ENCODE results near the gene AIF1L. TPM values are rescaled to one million over a fixed set of nuclear protein-coding genes. Genes with fewer than 3 reads are reported as not detected.
"Not testable (repeated sequence)": the region's sequence is repeated elsewhere in the genome, so short reads cannot be mapped to it uniquely, and the experiment has no call there.

AIF1L gene
- polyA plus RNA-seq, 1 donor, result 7.5 TPM

DNA sequence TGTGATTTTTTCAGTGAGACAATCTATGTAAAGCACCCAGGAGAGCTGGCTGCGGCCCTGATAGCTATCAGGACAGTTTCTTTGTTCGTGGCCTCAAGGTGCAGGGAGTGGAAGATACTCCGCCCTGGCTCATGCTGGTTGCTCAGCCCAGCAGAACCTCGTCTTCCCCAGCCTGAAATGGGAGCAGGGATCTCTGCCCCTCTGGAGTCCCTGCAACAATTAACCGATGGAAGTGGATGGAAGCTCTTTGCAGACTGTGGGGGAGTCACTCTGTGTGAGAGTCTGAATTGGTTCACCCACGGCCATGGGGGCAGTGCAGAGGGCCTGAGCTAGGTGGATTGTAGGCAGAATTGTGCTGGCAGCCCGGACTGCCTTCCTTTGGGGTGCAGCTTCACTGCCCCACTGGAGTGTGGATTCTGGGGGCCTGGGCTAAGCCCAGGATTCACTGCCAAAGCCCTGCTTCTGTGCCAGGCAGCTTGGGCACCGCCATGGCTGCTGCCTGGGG is 2.8 kb downstream of the AIF1L start:
- DNase-seq, result no peak
- Histone ChIP-seq H3K9me3 (ENCODE audit: control insufficient read depth, low read depth, low read length) (no peaks in the 10 kb centered on the region), H3K36me3 (ENCODE audit: control insufficient read depth, insufficient read depth, low read length) (no peaks in the 10 kb centered on the region), H3K4me1 (ENCODE audit: control insufficient read depth, insufficient read depth, low read length) (peaks cover 4% of the 10 kb centered on the region), H3K27ac (ENCODE audit: low read length) (no peak overlapping the region), H3K27me3 (ENCODE audit: control insufficient read depth, insufficient read depth, low read length) (peaks cover 42% of the 10 kb centered on the region), H3K4me3 (ENCODE audit: low read length) (no peak overlapping the region)
- WGBS (ENCODE audit: insufficient coverage, low lambda C conversion rate), result no CpG with 5 or more reads among the region's 8 CpGs

DNA sequence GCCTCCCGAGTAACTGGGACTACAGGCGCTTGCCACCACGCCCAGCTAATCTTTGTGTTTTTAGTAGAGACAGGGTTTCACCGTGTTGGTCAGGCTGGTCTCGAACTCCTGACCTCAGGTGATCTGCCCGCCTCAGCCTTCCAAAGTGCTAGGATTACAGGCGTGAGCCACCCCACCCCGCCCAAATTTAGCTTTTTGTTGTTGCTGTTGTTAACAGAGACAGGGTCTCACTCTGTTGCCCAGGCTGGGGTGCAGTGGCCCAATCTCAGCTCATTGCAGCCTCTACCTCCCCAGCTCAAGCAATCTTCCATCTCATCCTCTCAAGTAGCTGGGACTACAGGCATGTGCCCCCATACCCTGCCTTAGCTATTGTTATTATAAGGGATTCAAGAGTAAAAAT is 3.5 kb downstream of the AIF1L start:
- H3K27ac ChIP-seq (ENCODE audit: low read length), result not testable (repeated sequence)
- no CpG with 5 or more reads among the region's 8 CpGs for WGBS (ENCODE audit: insufficient coverage, low lambda C conversion rate)
- peaks cover 35% of the 10 kb centered on the region for H3K27me3 ChIP-seq (ENCODE audit: control insufficient read depth, insufficient read depth, low read length)

DNA sequence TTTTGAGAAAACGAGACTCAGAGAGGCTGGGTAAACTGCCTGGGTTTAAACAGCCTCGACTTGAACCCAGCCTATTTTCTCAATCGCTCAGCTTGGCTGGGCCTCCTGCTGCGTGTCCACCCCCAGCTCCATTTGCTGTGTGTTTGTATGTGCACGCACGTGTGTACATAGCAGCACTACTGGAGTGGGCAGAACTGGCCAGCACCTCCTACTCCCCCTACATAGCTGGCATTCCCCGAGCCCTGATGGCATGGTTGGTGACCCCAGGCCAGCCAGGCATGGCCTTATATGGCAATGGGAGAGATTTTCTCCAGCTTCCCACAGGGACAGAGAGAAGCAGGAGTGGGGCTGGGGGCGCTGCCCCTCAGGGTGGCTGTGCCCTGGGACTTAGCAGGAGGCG is 4.1 kb downstream of the AIF1L start:
- Histone ChIP-seq H3K9me3 (ENCODE audit: control insufficient read depth, low read depth, low read length) (no peaks in the 10 kb centered on the region), H3K4me3 (ENCODE audit: low read length) (no peak overlapping the region), H3K4me1 (ENCODE audit: control insufficient read depth, insufficient read depth, low read length) (peaks cover 4% of the 10 kb centered on the region), H3K36me3 (ENCODE audit: control insufficient read depth, insufficient read depth, low read length) (no peaks in the 10 kb centered on the region), H3K27ac (ENCODE audit: low read length) (no peak overlapping the region), H3K27me3 (ENCODE audit: control insufficient read depth, insufficient read depth, low read length) (peaks cover 30% of the 10 kb centered on the region)
- no CpG with 5 or more reads among the region's 9 CpGs for WGBS (ENCODE audit: insufficient coverage, low lambda C conversion rate)
- no peak for DNase-seq

More for the DNA sequence above, 3.5 kb downstream of the AIF1L start:
- not testable (repeated sequence) for DNase-seq; H3K9me3 ChIP-seq (ENCODE audit: control insufficient read depth, low read depth, low read length); H3K36me3 ChIP-seq (ENCODE audit: control insufficient read depth, insufficient read depth, low read length); H3K4me3 ChIP-seq (ENCODE audit: low read length); H3K4me1 ChIP-seq (ENCODE audit: control insufficient read depth, insufficient read depth, low read length)

DNA sequence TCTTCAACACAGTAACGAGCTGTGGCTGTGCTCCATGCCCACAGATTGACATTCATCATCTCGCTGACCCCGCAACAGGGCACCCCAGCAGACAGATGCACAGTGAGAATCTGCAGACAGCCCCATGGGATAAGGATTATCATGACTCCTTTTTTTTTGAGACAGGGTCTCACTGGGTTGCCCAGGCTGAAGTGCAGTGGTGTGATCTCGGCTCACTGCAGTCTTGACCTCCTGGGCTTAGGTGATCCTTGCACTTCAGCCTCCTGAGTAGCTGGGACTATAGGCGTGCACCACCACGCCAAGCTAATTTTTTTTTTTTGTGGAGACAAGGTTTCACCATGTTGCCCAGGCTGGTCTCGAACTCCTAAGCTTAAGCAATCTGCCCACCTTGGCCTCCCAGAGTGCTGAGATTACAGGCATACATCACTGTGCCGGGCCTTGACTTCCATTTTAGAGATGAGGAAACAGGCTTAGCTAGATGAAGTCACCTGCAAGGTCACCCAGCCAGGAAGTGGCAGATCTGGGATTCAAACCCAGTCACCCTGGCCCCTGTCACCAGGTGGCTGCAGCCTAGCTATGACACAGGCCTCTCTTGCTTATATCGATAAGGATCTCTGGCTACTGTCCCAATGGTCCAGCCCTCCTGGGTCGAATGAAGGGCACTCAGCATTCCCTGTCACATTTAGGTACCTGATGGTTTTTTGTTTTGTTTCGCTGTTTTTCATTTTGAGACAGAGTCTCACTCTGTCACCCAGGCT is 5.1 kb downstream of the AIF1L start:
- no peak overlapping the region for H3K27ac ChIP-seq (ENCODE audit: low read length)
- H3K36me3 ChIP-seq (ENCODE audit: control insufficient read depth, insufficient read depth, low read length), result no peaks in the 10 kb centered on the region
- DNase-seq, result no peak
- H3K27me3 ChIP-seq (ENCODE audit: control insufficient read depth, insufficient read depth, low read length), result peaks cover 23% of the 10 kb centered on the region
- H3K4me3 ChIP-seq (ENCODE audit: low read length), result no peak overlapping the region
- no peaks in the 10 kb centered on the region for H3K4me1 ChIP-seq (ENCODE audit: control insufficient read depth, insufficient read depth, low read length)
- WGBS (ENCODE audit: insufficient coverage, low lambda C conversion rate), result no CpG with 5 or more reads among the region's 11 CpGs
- no peaks in the 10 kb centered on the region for H3K9me3 ChIP-seq (ENCODE audit: control insufficient read depth, low read depth, low read length)

DNA sequence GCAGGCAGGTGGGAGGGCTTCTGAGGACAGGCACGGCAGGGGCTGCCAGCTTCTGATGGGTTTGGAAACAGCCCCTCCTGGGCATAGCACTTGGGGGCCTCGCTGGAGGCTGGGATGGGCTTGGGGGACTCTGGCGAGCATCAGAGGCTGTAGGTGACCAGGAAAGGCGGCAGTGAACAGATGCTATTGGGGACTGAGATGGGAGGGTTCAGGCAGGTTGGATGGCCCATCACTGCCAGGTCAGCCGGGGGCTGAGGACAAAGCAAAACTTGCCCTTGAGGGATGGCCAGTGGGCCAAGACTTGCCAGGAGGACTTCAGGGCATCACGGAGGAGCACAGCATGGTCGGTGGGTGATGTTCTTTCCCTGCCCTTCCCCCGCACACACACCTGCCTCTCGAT is 6.7 kb downstream of the AIF1L start:
- H3K4me3 ChIP-seq (ENCODE audit: low read length), result no peak overlapping the region
- WGBS (ENCODE audit: insufficient coverage, low lambda C conversion rate), result no CpG with 5 or more reads among the region's 9 CpGs
- H3K9me3 ChIP-seq (ENCODE audit: control insufficient read depth, low read depth, low read length), result no peaks in the 10 kb centered on the region
- no peaks in the 10 kb centered on the region for H3K36me3 ChIP-seq (ENCODE audit: control insufficient read depth, insufficient read depth, low read length)
- H3K27ac ChIP-seq (ENCODE audit: low read length), result no peak overlapping the region
- no peak for DNase-seq
- no peaks in the 10 kb centered on the region for H3K4me1 ChIP-seq (ENCODE audit: control insufficient read depth, insufficient read depth, low read length)
- peaks cover 8% of the 10 kb centered on the region for H3K27me3 ChIP-seq (ENCODE audit: control insufficient read depth, insufficient read depth, low read length)

DNA sequence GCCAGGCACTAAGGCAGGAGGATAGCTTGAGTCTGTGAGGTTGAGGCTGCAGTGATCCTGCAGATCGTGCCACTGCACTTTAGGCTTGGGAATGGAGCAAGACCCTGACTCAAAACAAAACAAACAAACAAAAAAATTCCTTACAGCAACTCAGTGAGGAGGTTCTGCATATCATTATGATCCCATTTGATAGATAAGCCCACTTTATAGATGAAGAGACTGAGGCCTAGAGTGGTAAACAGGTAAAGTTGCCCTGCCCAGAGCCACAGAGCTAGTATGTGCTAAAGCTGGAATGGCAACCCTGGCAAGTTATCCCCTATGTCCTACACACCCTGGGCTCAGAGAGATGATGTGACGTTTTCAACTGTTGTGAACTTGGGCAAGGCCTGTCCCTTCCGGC is 7.2 kb downstream of the AIF1L start:
- Histone ChIP-seq H3K27me3 (ENCODE audit: control insufficient read depth, insufficient read depth, low read length) (peaks cover 4% of the 10 kb centered on the region), H3K27ac (ENCODE audit: low read length) (no peak overlapping the region), H3K36me3 (ENCODE audit: control insufficient read depth, insufficient read depth, low read length) (no peaks in the 10 kb centered on the region)

DNA sequence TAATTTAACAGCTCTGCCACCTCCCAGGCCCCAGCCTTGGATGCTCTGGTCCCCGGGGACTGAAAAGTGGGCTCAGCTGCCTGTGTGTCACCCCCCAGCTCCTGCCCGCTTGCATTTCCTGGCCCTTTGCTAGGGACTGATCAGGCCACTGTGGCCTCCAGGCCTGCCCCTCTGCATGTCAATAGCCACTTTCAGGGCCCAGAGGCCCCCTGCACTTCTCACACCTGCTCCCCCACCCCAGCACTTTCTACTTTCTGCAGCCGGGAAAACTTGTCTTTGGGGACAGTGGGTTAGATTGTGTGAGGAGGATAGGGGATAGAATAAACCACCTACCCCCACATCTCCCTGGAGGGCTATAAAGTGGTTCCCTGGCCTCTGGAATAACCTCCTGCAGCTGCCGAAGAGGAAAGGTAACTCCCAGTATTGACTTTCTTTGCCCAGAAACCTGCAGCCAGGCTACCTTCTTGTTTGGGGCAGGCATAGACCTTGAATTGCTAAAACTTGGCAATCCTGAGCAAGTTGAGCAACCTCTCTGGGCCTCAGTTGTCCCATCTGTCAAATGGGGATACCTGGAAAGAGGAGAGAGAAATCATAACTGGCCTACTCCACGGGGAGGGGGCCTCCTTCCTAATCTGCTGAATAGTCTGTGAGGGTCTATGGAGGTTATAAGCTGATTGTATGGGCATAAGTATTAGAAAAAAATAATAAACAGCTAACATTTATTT is 7.8 kb downstream of the AIF1L start:
- no peaks in the 10 kb centered on the region for H3K4me1 ChIP-seq (ENCODE audit: control insufficient read depth, insufficient read depth, low read length)

More for the DNA sequence above, 7.2 kb downstream of the AIF1L start:
- no peaks in the 10 kb centered on the region for H3K4me1 ChIP-seq (ENCODE audit: control insufficient read depth, insufficient read depth, low read length)
- H3K9me3 ChIP-seq (ENCODE audit: control insufficient read depth, low read depth, low read length), result no peaks in the 10 kb centered on the region
- DNase-seq, result no peak
- WGBS (ENCODE audit: insufficient coverage, low lambda C conversion rate), result no CpG with 5 or more reads among the region's 3 CpGs
- no peak overlapping the region for H3K4me3 ChIP-seq (ENCODE audit: low read length)

DNA sequence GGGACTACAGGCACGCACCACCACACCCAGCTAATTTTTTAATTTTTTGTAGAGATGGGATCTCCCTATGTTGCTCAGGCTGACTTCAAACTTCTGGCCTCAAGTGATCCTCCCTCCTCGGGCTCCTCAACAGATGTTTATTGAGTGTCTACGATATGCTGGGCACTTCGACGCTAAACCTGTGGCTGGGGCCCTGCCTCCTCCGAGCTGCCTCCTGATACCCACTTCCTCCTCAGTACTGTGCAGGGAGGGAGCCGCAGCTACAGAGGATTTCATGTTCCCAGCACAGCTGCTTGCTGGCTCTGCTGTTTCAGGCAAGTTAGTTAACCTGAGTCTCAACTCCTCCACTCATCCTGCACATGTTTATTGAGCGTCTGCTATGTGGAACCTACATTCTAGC is 9.6 kb downstream of the AIF1L start:
- Histone ChIP-seq H3K27ac (ENCODE audit: low read length) (no peak overlapping the region), H3K9me3 (ENCODE audit: control insufficient read depth, low read depth, low read length) (no peaks in the 10 kb centered on the region), H3K4me3 (ENCODE audit: low read length) (no peak overlapping the region), H3K4me1 (ENCODE audit: control insufficient read depth, insufficient read depth, low read length) (no peaks in the 10 kb centered on the region), H3K27me3 (ENCODE audit: control insufficient read depth, insufficient read depth, low read length) (no peaks in the 10 kb centered on the region), H3K36me3 (ENCODE audit: control insufficient read depth, insufficient read depth, low read length) (no peaks in the 10 kb centered on the region)
- DNase-seq, result no peak
- no CpG with 5 or more reads among the region's 8 CpGs for whole genome bisulfite sequencing (ENCODE audit: insufficient coverage, low lambda C conversion rate)

More for the DNA sequence above, 7.8 kb downstream of the AIF1L start:
- no peak overlapping the region for H3K4me3 ChIP-seq (ENCODE audit: low read length)
- no peaks in the 10 kb centered on the region for H3K27me3 ChIP-seq (ENCODE audit: control insufficient read depth, insufficient read depth, low read length)
- H3K9me3 ChIP-seq (ENCODE audit: control insufficient read depth, low read depth, low read length), result no peaks in the 10 kb centered on the region
- no peaks in the 10 kb centered on the region for H3K36me3 ChIP-seq (ENCODE audit: control insufficient read depth, insufficient read depth, low read length)
- DNase-seq, result no peak
- no peak overlapping the region for H3K27ac ChIP-seq (ENCODE audit: low read length)
- no CpG with 5 or more reads among the region's 5 CpGs for WGBS (ENCODE audit: insufficient coverage, low lambda C conversion rate)

DNA sequence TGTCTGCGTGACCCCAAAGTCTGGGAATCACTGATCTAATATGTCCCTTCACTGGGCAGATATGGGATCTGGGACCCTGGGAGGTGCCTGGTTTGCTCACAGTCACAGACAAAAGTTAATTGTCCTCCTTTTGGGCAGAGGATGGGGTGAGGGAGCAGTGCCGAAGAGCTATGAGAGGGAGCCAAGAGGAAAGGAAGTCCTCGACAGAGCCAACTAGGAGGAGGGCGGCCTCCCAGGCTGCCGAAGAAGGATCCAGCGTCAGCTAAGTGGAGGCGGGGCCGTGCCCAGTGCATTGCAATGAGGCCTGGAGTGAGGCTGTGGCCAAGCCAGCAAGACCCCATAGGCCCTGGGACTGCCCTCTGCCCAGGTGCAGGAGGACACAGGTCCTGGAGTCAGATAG is 11.4 kb downstream of the AIF1L start:
- WGBS (ENCODE audit: insufficient coverage, low lambda C conversion rate), result no CpG with 5 or more reads among the region's 8 CpGs
- no peak for DNase-seq
- Histone ChIP-seq H3K4me1 (ENCODE audit: control insufficient read depth, insufficient read depth, low read length) (no peaks in the 10 kb centered on the region), H3K27me3 (ENCODE audit: control insufficient read depth, insufficient read depth, low read length) (no peaks in the 10 kb centered on the region), H3K27ac (ENCODE audit: low read length) (no peak overlapping the region), H3K9me3 (ENCODE audit: control insufficient read depth, low read depth, low read length) (no peaks in the 10 kb centered on the region), H3K36me3 (ENCODE audit: control insufficient read depth, insufficient read depth, low read length) (no peaks in the 10 kb centered on the region), H3K4me3 (ENCODE audit: low read length) (no peak overlapping the region)

DNA sequence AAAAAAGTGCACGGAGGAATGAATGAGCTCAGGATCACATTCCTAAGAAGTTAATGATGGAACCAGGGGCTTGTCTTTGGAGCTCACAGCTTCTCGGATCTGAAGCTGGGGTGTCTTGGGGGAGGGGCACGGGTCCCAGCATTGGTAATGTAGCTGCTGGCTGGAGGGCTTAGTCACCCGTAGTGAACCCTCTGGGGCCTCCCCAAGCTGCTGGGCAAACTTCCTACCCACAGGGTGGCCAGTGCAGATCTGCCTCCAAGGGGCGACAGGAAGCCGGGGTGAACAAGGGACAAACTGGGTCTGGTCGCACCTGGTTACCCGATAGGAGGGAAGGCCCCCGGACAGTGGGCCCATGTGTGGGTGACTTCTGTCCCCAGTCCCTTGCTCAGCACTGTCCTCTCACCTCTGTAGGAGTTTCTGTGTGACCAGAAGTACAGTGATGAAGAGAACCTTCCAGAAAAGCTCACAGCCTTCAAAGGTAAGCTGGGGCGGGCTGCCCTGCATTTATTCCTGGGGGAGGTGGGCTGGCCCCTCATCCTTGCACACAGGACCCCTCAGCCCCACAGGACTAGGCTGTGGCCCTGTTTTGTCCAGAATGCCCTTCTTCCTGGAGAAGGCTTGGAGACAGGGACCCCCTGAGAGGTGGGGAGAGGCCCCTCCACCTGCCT is 15.0 kb downstream of the AIF1L start:
- H3K4me1 ChIP-seq (ENCODE audit: control insufficient read depth, insufficient read depth, low read length), result no peaks in the 10 kb centered on the region
- no peaks in the 10 kb centered on the region for H3K9me3 ChIP-seq (ENCODE audit: control insufficient read depth, low read depth, low read length)
- H3K36me3 ChIP-seq (ENCODE audit: control insufficient read depth, insufficient read depth, low read length), result no peaks in the 10 kb centered on the region
- H3K27me3 ChIP-seq (ENCODE audit: control insufficient read depth, insufficient read depth, low read length), result no peaks in the 10 kb centered on the region
- H3K4me3 ChIP-seq (ENCODE audit: low read length), result no peak overlapping the region
- WGBS (ENCODE audit: insufficient coverage, low lambda C conversion rate), result no CpG with 5 or more reads among the region's 10 CpGs
- H3K27ac ChIP-seq (ENCODE audit: low read length), result no peak overlapping the region
- no peak for DNase-seq

Data from large intestine (tissue), 3 donors.